HepG2 (cell line): ENCODE results near the gene GGA1. TPM values are rescaled to one million over a fixed set of nuclear protein-coding genes. Genes with fewer than 3 reads are reported as not detected.
A peak's percentile ranks its signal among the peaks of the same experiment; 100 is the strongest.

Experiments used
- ATAC-seq: fragments of 200-7000 bp; cut with Tn5 transposase; 3 replicates; pipeline ENCODE4 v1.9.1; 2020; ENCODE audit warnings: mild to moderate bottlenecking, moderate library complexity
- BruUV-seq: library from RNA; stranded (reverse); fragments of 400-500 nt; replicated peaks from 2 replicates; lab custom pipeline; 2021; lab: Mats Ljungman, UMichigan
- CTCF ChIA-PET: fragments of 300-600 bp; formaldehyde crosslinking; extraction: SDS; loops from one replicate; lab custom pipeline; 2021; ENCODE audit warnings: low total read pairs, inconsistent platforms, low intra/inter-chr PET ratio; lab: Yijun Ruan, JAX
- POLR2A ChIA-PET: fragments of 350-600 bp; sonication (Branson Sonifier 250); formaldehyde crosslinking; loops from one replicate; lab custom pipeline; 2020; ENCODE audit warnings: antibody characterized with exemption, inconsistent platforms; lab: Yijun Ruan, JAX
- DNase-seq: peaks from one replicate; pipeline ENCODE4 v3.0.0-alpha.2; 2015; ENCODE audit warnings: low spot score
- FAIRE-seq: peaks from 3 replicates; lab custom pipeline; 2011; peaks lifted over from hg19 to GRCh38; lab: Jason Lieb, UNC
- H2AFZ ChIP-seq: one replicate; pipeline ENCODE4 v1.6.1; 2011; ENCODE audit warnings: low read length, inconsistent platforms
- H3K27ac ChIP-seq: fragments of 300-600 bp; 3 replicates; pipeline ENCODE4 v1.8.0; 2011; ENCODE audit warnings: mixed run types, mild to moderate bottlenecking, mixed read lengths, low read length, inconsistent platforms; ENCODE audit not compliant: insufficient read depth; ENCODE audit errors: extremely low read length
- H3K27me3 ChIP-seq, 2 experiments: fragments of 200-600 bp in 1 of 2; 2 replicates in 1 of 2; 3 replicates in 1 of 2; pipeline versions ENCODE4 v1.6.0 to v1.8.0; 2011; ENCODE audit warnings: low read length in 2 of 2, mild to moderate bottlenecking in 2 of 2, moderate library complexity in 2 of 2, inconsistent platforms in 1 of 2; ENCODE audit not compliant: insufficient read depth in 2 of 2, control insufficient read depth in 1 of 2
- H3K36me3 ChIP-seq, 2 experiments: fragments of 200-600 bp in 1 of 2; replicated peaks in 1 of 2; 2 replicates in 1 of 2; 3 replicates in 1 of 2; pipeline versions ENCODE4 v1.5.1 to v1.8.0; 2011; ENCODE audit warnings: low read length in 2 of 2, inconsistent platforms in 1 of 2; ENCODE audit not compliant: insufficient read depth in 2 of 2, control insufficient read depth in 1 of 2
- H3K4me1 ChIP-seq: 2 replicates; pipeline ENCODE4 v1.5.1; 2012; ENCODE audit warnings: low read length, inconsistent platforms; ENCODE audit not compliant: insufficient read depth
- H3K4me2 ChIP-seq: 2 replicates; pipeline ENCODE4 v1.6.0; 2011; ENCODE audit warnings: low read depth, low read length, inconsistent platforms
- H3K4me3 ChIP-seq, 3 experiments: fragments of 200-600 bp in 1 of 3; sonication (generic), shearing (Covaris generic) in 1 of 3; replicated peaks in 1 of 3; 2 replicates each; pipeline ENCODE4 v1.5.1; 2011 to 2016; ENCODE audit warnings: low read length in 3 of 3, inconsistent platforms in 2 of 3, low read depth in 2 of 3, mild to moderate bottlenecking in 2 of 3, control low read depth in 1 of 3, mixed read lengths in 1 of 3; ENCODE audit not compliant: insufficient read depth in 1 of 3
- H3K79me2 ChIP-seq: one replicate; pipeline ENCODE4 v1.6.1; 2011; ENCODE audit warnings: low read length, inconsistent platforms; ENCODE audit not compliant: insufficient read depth
- H3K9ac ChIP-seq: 2 replicates; pipeline ENCODE4 v1.6.0; 2011; ENCODE audit warnings: mild to moderate bottlenecking, low read depth, low read length, inconsistent platforms; ENCODE audit not compliant: insufficient read depth
- H3K9me3 ChIP-seq: 2 replicates; pipeline ENCODE4 v1.5.1; 2012; ENCODE audit warnings: mild to moderate bottlenecking, low read length
- H4K20me1 ChIP-seq: 2 replicates; pipeline ENCODE4 v1.6.0; 2011; ENCODE audit warnings: inconsistent platforms, mild to moderate bottlenecking, low read length, moderate library complexity; ENCODE audit not compliant: insufficient read depth
- AGO2 ChIP-seq: fragments of 200-400 bp; formaldehyde crosslinking; optimal IDR thresholded peaks from 2 replicates; pipeline ENCODE3; 2017; ENCODE audit warnings: mild to moderate bottlenecking, low read depth, low read length, moderate library complexity
- ATF7 ChIP-seq, 2 experiments: fragments of 450-650 bp in 1 of 2; sonication (generic) in 1 of 2; formaldehyde crosslinking in 1 of 2; IDR thresholded peaks; 2 replicates each; pipeline versions ENCODE4 v1.4.0 to v1.6.1; 2016 to 2020; ENCODE audit warnings: antibody characterized with exemption in 1 of 2, mild to moderate bottlenecking in 1 of 2, missing genetic modification reagents in 1 of 2
- CCAR2 ChIP-seq: fragments of 200-400 bp; formaldehyde crosslinking; optimal IDR thresholded peaks from 2 replicates; pipeline ENCODE3; 2018; ENCODE audit warnings: low read depth, mild to moderate bottlenecking, low read length, moderate library complexity
- MED8 ChIP-seq: sonication (generic); formaldehyde crosslinking; IDR thresholded peaks from 2 replicates; pipeline ENCODE4 v1.8.1; 2023; ENCODE audit warnings: mild to moderate bottlenecking, missing genetic modification reagents; ENCODE audit not compliant: insufficient replicate concordance
- RBFOX2 ChIP-seq: fragments of 200-400 bp; formaldehyde crosslinking; IDR thresholded peaks from 2 replicates; pipeline ENCODE4 v1.6.1; 2017; ENCODE audit warnings: low read depth, mild to moderate bottlenecking, low read length
- TRIM24 ChIP-seq: sonication (generic); formaldehyde crosslinking; IDR thresholded peaks from 2 replicates; pipeline ENCODE4 v1.8.0; 2022; ENCODE audit warnings: mild to moderate bottlenecking, missing genetic modification reagents
- WGBS: methylation state at CpG from one replicate; pipeline ENCODE4 v1.1.6; 2017; ENCODE audit warnings: low lambda C conversion rate; 5-methylcytosine and 5-hydroxymethylcytosine counted together
- in situ Hi-C: cut with HindIII; loops from 2 replicates; pipeline ENCODE4 v1.10.0; 2017; ENCODE audit warnings: low pct_unique_long_range_greater_than_20kb; ENCODE audit not compliant: extremely low pct_ligation_motif_present
- intact Hi-C: fragments of 100-400 bp; cut with micrococcal nuclease; formaldehyde crosslinking; loops from one replicate; pipeline ENCODE4 v1.10.0; 2022; ENCODE audit not compliant: unreplicated experiment
- polyA plus RNA-seq, 8 experiments: library from polyadenylated mRNA; depleted of rRNA in 3 of 8; stranded (reverse) in 7 of 8; unstranded in 1 of 8; fragments of >200 nt; fragmentation: Illumina TruSeq in 4 of 8; extraction: Trizol in 4 of 8; gene quantifications; 2 replicates each; pipeline versions ENCODE4 v1.2.1 to v1.2.3, GENCODE V29; 2011 to 2016; ENCODE audit warnings: low read depth in 4 of 8, missing spikeins in 1 of 8, mixed read lengths in 1 of 8; ENCODE audit not compliant: insufficient read depth in 1 of 8
- total RNA-seq, 5 experiments: library from RNA; depleted of rRNA; stranded (reverse); fragments of >200 nt; fragmentation: Illumina TruSeq; extraction: Trizol; gene quantifications; 2 replicates each; pipeline ENCODE4 v1.2.3, GENCODE V29; 2016; ENCODE audit warnings: low read depth in 1 of 5

Gene GGA1
- total and polyA plus RNA-seq, 2 of the 13 experiments (the other 11 are each of a cell fraction or from before 2014, with no cell fraction given): 29.1 to 87.2 TPM

- WGBS: 56% methylated on average over 4 of the region's 6 CpGs
- Histone ChIP-seq H2AFZ (no peak overlapping the region), H4K20me1 (no peaks in the 10 kb centered on the region), H3K79me2 (peaks cover 20% of the 10 kb centered on the region), H3K4me3 (no peak overlapping the region), H3K27me3 (no peaks in the 10 kb centered on the region; a peak in 1 of 5 replicates), H3K4me2 (no peak overlapping the region), H3K27ac (peak overlapping the region; percentile 15), H3K9ac (no peak overlapping the region), H3K4me1 (peaks cover 40% of the 10 kb centered on the region), H3K36me3 (peaks cover 4 to 11% of the 10 kb centered on the region in 2 experiments; a peak in 3 of 5 replicates), H3K9me3 (no peaks in the 10 kb centered on the region)
- no TSS peak for BruUV-seq
- TF ChIP-seq CCAR2: no peak
- FAIRE-seq: no peak
- ChIA-PET CTCF (no interaction called here), POLR2A (interaction anchor here (6.0 kb wide), 1 partner anchor 22 kb away, joined by 75 read pairs; no protein-coding TSS in a partner anchor)
- no peak for DNase-seq
- no peak for ATAC-seq
- in situ Hi-C loops (no loop called here), intact Hi-C loops (no loop called here)
These were observed 2.6 kb downstream of the GGA1 start for GRCh38 chr22:37611207-37611606.

- no peak overlapping the region for H2AFZ ChIP-seq
- ChIA-PET CTCF (no interaction called here), POLR2A (interaction anchor here (1.1 kb wide), 1 partner anchor 8 kb away, joined by 7 read pairs; the partner anchor contains the start of gene GGA1)
- ATAC-seq: no peak
- TF ChIP-seq MED8 (no peak), ATF7 (IDR thresholded peaks at IDR 0.05) (peak; percentile 35), ATF7 (CRISPR knock-in tag; IDR thresholded peaks at IDR 0.05) (no peak), TRIM24 (CRISPR knock-in tag) (no peak), RBFOX2 (peak; percentile 23; the same call in 1 of the 2 replicates), AGO2 (peak; percentile 20)
- H4K20me1 ChIP-seq: no peaks in the 10 kb centered on the region
- no peak for FAIRE-seq
- 91% methylated on average over 18 of the region's 27 CpGs for WGBS
- no peak overlapping the region for H3K27ac ChIP-seq
- peaks cover 2% of the 10 kb centered on the region for H3K4me1 ChIP-seq
- H3K36me3 ChIP-seq: peaks cover 20 to 40% of the 10 kb centered on the region in 2 experiments; a peak in 4 of 5 replicates
- H3K27me3 ChIP-seq: no peaks in the 10 kb centered on the region; a peak in 1 of 5 replicates
- no peak for DNase-seq
- H3K4me3 ChIP-seq: no peak overlapping the region
- no peak overlapping the region for H3K4me2 ChIP-seq
- peaks cover 2% of the 10 kb centered on the region for H3K79me2 ChIP-seq
- intact Hi-C loops (no loop called here), in situ Hi-C loops (no loop called here)
- no TSS peak for BruUV-seq
- H3K9ac ChIP-seq: no peak overlapping the region
- H3K9me3 ChIP-seq: no peaks in the 10 kb centered on the region
These were observed 7.8 kb downstream of the GGA1 start for GRCh38 chr22:37616201-37617083.
